H1 (cell line): Measurements from ENCODE around the gene THTPA. TPM values are rescaled to one million over a fixed set of nuclear protein-coding genes. Genes with fewer than 3 reads are reported as not detected.

ENCODE experiments used
- CTCF ChIA-PET: fragments of 300-600 bp; sonication (Branson Sonifier 250); formaldehyde crosslinking; loops from one replicate; lab custom pipeline; 2021; ENCODE audit not compliant: partially characterized antibody; lab: Charles Lee
- POLR2A ChIA-PET: fragments of 300-600 bp; sonication (Branson Sonifier 250); formaldehyde crosslinking; loops from one replicate; lab custom pipeline; 2021; ENCODE audit warnings: inconsistent platforms; ENCODE audit not compliant: partially characterized antibody; lab: Charles Lee
- DNase-seq, 2 experiments: peaks; one replicate each; pipeline versions ENCODE4 v3.0.0 to v3.0.0-alpha.2; 2010 to 2022; ENCODE audit warnings: low spot score in 2 of 2, low read depth in 1 of 2, mixed read lengths in 1 of 2
- FAIRE-seq: peaks from 2 replicates; lab custom pipeline; 2011; peaks lifted over from hg19 to GRCh38; lab: Jason Lieb, UNC
- H2AFZ ChIP-seq: 2 replicates; pipeline ENCODE4 v1.8.1; 2012; ENCODE audit warnings: low read length, inconsistent platforms
- H2AK5ac ChIP-seq: 2 replicates; pipeline ENCODE4 v1.6.1; 2013; ENCODE audit warnings: low read depth, low read length
- H2BK120ac ChIP-seq: replicated peaks from 2 replicates; pipeline ENCODE3; 2013; ENCODE audit warnings: low read depth, low read length, inconsistent platforms
- H2BK12ac ChIP-seq: 2 replicates; pipeline ENCODE4 v1.6.1; 2013; ENCODE audit warnings: low read depth, low read length
- H2BK15ac ChIP-seq: 2 replicates; pipeline ENCODE4 v1.6.1; 2013; ENCODE audit warnings: low read length
- H2BK20ac ChIP-seq: 2 replicates; pipeline ENCODE4 v1.6.1; 2013; ENCODE audit warnings: low read length
- H2BK5ac ChIP-seq: 2 replicates; pipeline ENCODE4 v1.6.1; 2013; ENCODE audit warnings: low read depth, low read length
- H3K14ac ChIP-seq: 2 replicates; pipeline ENCODE4 v1.6.1; 2013; ENCODE audit warnings: inconsistent platforms; ENCODE audit not compliant: insufficient read length
- H3K18ac ChIP-seq: 2 replicates; pipeline ENCODE4 v1.6.1; 2013; ENCODE audit warnings: low read length; ENCODE audit errors: extremely low read depth
- H3K23ac ChIP-seq: 2 replicates; pipeline ENCODE4 v1.6.1; 2013; ENCODE audit warnings: inconsistent platforms; ENCODE audit not compliant: insufficient read length
- H3K23me2 ChIP-seq: 2 replicates; pipeline ENCODE4 v1.6.1; 2013; ENCODE audit warnings: low read depth, low read length
- H3K27ac ChIP-seq: 2 replicates; pipeline ENCODE4 v1.6.1; 2011; ENCODE audit warnings: low read depth, low read length, inconsistent platforms
- H3K27me3 ChIP-seq, 4 experiments: replicated peaks in 1 of 4; 1 replicate in 1 of 4; 2 replicates in 3 of 4; pipeline versions ENCODE4 v1.6.1 to v1.8.1; 2011 to 2013; ENCODE audit warnings: low read length in 3 of 4, mild to moderate bottlenecking in 3 of 4, inconsistent platforms in 2 of 4, mixed read lengths in 2 of 4, moderate library complexity in 1 of 4; ENCODE audit not compliant: control insufficient read depth in 3 of 4, insufficient read depth in 3 of 4; ENCODE audit errors: extremely low read depth in 1 of 4
- H3K36me3 ChIP-seq, 4 experiments: 2 replicates each; pipeline versions ENCODE4 v1.6.1 to v1.8.1; 2011 to 2013; ENCODE audit warnings: mild to moderate bottlenecking in 4 of 4, low read length in 3 of 4, moderate library complexity in 2 of 4, control low read depth in 1 of 4, inconsistent platforms in 1 of 4; ENCODE audit not compliant: insufficient read depth in 4 of 4, control insufficient read depth in 2 of 4
- H3K4ac ChIP-seq: replicated peaks from 2 replicates; pipeline ENCODE3; 2013; ENCODE audit warnings: low read length, low read depth, mixed read lengths, inconsistent platforms; ENCODE audit not compliant: insufficient read length
- H3K4me1 ChIP-seq, 4 experiments: replicated peaks in 1 of 4; 1 replicate in 1 of 4; 2 replicates in 3 of 4; pipeline versions ENCODE4 v1.6.1 to v1.8.1; 2011 to 2013; ENCODE audit warnings: low read length in 3 of 4, inconsistent platforms in 2 of 4, mixed read lengths in 1 of 4; ENCODE audit not compliant: insufficient read depth in 4 of 4, control insufficient read depth in 3 of 4
- H3K4me2 ChIP-seq, 2 experiments: 2 replicates each; pipeline versions ENCODE4 v1.6.1 to v1.8.1; 2011 to 2013; ENCODE audit warnings: low read depth in 2 of 2, low read length in 2 of 2, control low read depth in 1 of 2, inconsistent platforms in 1 of 2, mild to moderate bottlenecking in 1 of 2; ENCODE audit not compliant: insufficient read depth in 1 of 2
- H3K4me3 ChIP-seq, 4 experiments: fragments of 200-600, 300-600 bp in 1 of 4; sonication (generic), shearing (Covaris generic), sonication (Bioruptor Twin) in 1 of 4; 2 replicates each; pipeline versions ENCODE4 v1.5.1 to v1.8.1; 2011 to 2016; ENCODE audit warnings: low read length in 4 of 4, low read depth in 3 of 4, control low read depth in 2 of 4, inconsistent platforms in 2 of 4, mild to moderate bottlenecking in 2 of 4, mixed read lengths in 1 of 4, moderate library complexity in 1 of 4; ENCODE audit not compliant: insufficient read depth in 2 of 4; ENCODE audit errors: extremely low read depth in 1 of 4
- H3K56ac ChIP-seq: replicated peaks from 2 replicates; pipeline ENCODE3; 2013; ENCODE audit warnings: low read depth, mild to moderate bottlenecking, mixed read lengths, low read length, inconsistent platforms; ENCODE audit not compliant: insufficient read length
- H3K79me1 ChIP-seq: 2 replicates; pipeline ENCODE4 v1.6.1; 2013; ENCODE audit warnings: low read depth, low read length, control low read depth
- H3K79me2 ChIP-seq, 2 experiments: 2 replicates each; pipeline versions ENCODE4 v1.6.1 to v1.8.1; 2012 to 2013; ENCODE audit warnings: low read length in 2 of 2, mild to moderate bottlenecking in 2 of 2, inconsistent platforms in 1 of 2; ENCODE audit not compliant: insufficient read depth in 2 of 2, control insufficient read depth in 1 of 2
- H3K9ac ChIP-seq, 4 experiments: replicated peaks in 1 of 4; 1 replicate in 1 of 4; 2 replicates in 3 of 4; pipeline versions ENCODE4 v1.6.1 to v1.8.1; 2011 to 2013; ENCODE audit warnings: low read depth in 3 of 4, low read length in 3 of 4, control low read depth in 2 of 4, mild to moderate bottlenecking in 2 of 4, moderate library complexity in 2 of 4, inconsistent platforms in 1 of 4; ENCODE audit errors: extremely low read depth in 1 of 4
- H3K9me3 ChIP-seq, 2 experiments: 2 replicates each; pipeline versions ENCODE4 v1.6.1 to v1.8.1; 2012 to 2013; ENCODE audit warnings: mild to moderate bottlenecking in 2 of 2, moderate library complexity in 2 of 2, control low read depth in 1 of 2, inconsistent platforms in 1 of 2, low read depth in 1 of 2, low read length in 1 of 2, mixed read lengths in 1 of 2; ENCODE audit not compliant: insufficient read depth in 2 of 2
- H4K20me1 ChIP-seq, 2 experiments: replicated peaks in 1 of 2; 2 replicates each; pipeline versions ENCODE3 to v1.8.1; 2011 to 2013; ENCODE audit warnings: inconsistent platforms in 2 of 2, low read length in 2 of 2, mild to moderate bottlenecking in 1 of 2; ENCODE audit not compliant: insufficient read depth in 2 of 2, control insufficient read depth in 1 of 2
- H4K5ac ChIP-seq: 2 replicates; pipeline ENCODE4 v1.6.1; 2013; ENCODE audit warnings: low read length, low read depth, mixed read lengths, inconsistent platforms; ENCODE audit not compliant: insufficient read length
- H4K8ac ChIP-seq: 2 replicates; pipeline ENCODE4 v1.8.0; 2013; ENCODE audit warnings: mild to moderate bottlenecking, moderate library complexity, low read length, inconsistent platforms; ENCODE audit not compliant: insufficient read depth; ENCODE audit errors: extremely low read depth
- H4K91ac ChIP-seq: replicated peaks from 2 replicates; pipeline ENCODE3; 2013; ENCODE audit warnings: low read length, mixed read lengths, inconsistent platforms; ENCODE audit not compliant: insufficient read length
- ATF2 ChIP-seq: IDR thresholded peaks from 2 replicates; pipeline ENCODE4 v1.6.1; 2012; ENCODE audit warnings: low read length, inconsistent platforms
- PHF8 ChIP-seq: fragments of 200-600 bp; sonication (generic); conservative IDR thresholded peaks from 2 replicates; pipeline ENCODE4 v1.7.1; 2012; ENCODE audit warnings: low read depth, mild to moderate bottlenecking, inconsistent platforms, low read length, moderate library complexity
- POLR2A ChIP-seq, 2 experiments: IDR thresholded peaks; 1 replicate in 1 of 2; 2 replicates in 1 of 2; pipeline ENCODE4 v1.6.1; 2011; ENCODE audit warnings: low read depth in 2 of 2, low read length in 2 of 2, mild to moderate bottlenecking in 2 of 2; ENCODE audit errors: control extremely low read depth in 1 of 2
- POLR2AphosphoS5 ChIP-seq: IDR thresholded peaks from 2 replicates; pipeline ENCODE4 v1.6.1; 2011; ENCODE audit warnings: low read depth, low read length
- RBBP5 ChIP-seq: IDR thresholded peaks from 2 replicates; pipeline ENCODE4 v1.7.1; 2012; ENCODE audit warnings: low read depth, mild to moderate bottlenecking, inconsistent platforms, low read length, moderate library complexity, borderline replicate concordance
- SP1 ChIP-seq: IDR thresholded peaks from 2 replicates; pipeline ENCODE4 v1.6.1; 2011; ENCODE audit warnings: low read depth, low read length
- SP4 ChIP-seq: IDR thresholded peaks from 2 replicates; pipeline ENCODE4 v1.6.1; 2012; ENCODE audit warnings: low read length, inconsistent platforms
- TAF1 ChIP-seq: IDR thresholded peaks from 2 replicates; pipeline ENCODE4 v1.6.1; 2011; ENCODE audit warnings: mild to moderate bottlenecking, low read depth, low read length
- TAF7 ChIP-seq: optimal IDR thresholded peaks from 2 replicates; pipeline ENCODE3; 2011; ENCODE audit warnings: low read depth, mild to moderate bottlenecking, inconsistent platforms, low read length, moderate library complexity, borderline replicate concordance
- TBP ChIP-seq: IDR thresholded peaks from 2 replicates; pipeline ENCODE4 v1.6.1; 2011; ENCODE audit warnings: low read depth, low read length, improper control_type of control experiment
- TCF12 ChIP-seq: IDR thresholded peaks from 2 replicates; pipeline ENCODE4 v1.6.1; 2011; ENCODE audit warnings: low read depth, mild to moderate bottlenecking, low read length
- WGBS, 2 experiments: shearing (Covaris generic) in 1 of 2; methylation state at CpG; one replicate each; pipeline versions ENCODE4 v1.1.6 to v1.1.7; 2013 to 2015; ENCODE audit warnings: low lambda C conversion rate in 2 of 2, mixed read lengths in 2 of 2, inconsistent platforms in 1 of 2, low coverage in 1 of 2, missing lambda C conversion rate in 1 of 2; ENCODE audit not compliant: insufficient replicate concordance in 2 of 2, insufficient coverage in 1 of 2, insufficient read length in 1 of 2; ENCODE audit errors: extremely low coverage in 1 of 2, missing lambda C conversion rate in 1 of 2; 5-methylcytosine and 5-hydroxymethylcytosine counted together
- polyA plus RNA-seq, 7 experiments: library from polyadenylated mRNA; depleted of rRNA in 3 of 7; stranded (reverse) in 5 of 7; unstranded in 2 of 7; fragments of >200 nt in 5 of 7; fragments of 200-250 nt in 2 of 7; gene quantifications; 1 replicate in 5 of 7; 2 replicates in 1 of 7; 4 replicates in 1 of 7; pipeline versions ENCODE4 v1.2.1 to v1.2.3, GENCODE V29; 2011 to 2013; ENCODE audit warnings: missing spikeins in 2 of 7, mixed read lengths in 2 of 7
- total RNA-seq: library from RNA; stranded (reverse); fragmentation: NEBNext Ultra II Directional; extraction: Animal tissue kit (Norgen Biotek cat#: 25700); gene quantifications from 2 replicates; pipeline ENCODE4 v1.2.1, GENCODE V29; 2021

The THTPA gene
- total and polyA plus RNA-seq, 2 of the 8 experiments (the other 6 are each of a cell fraction or from before 2014, with no cell fraction given): 16.6 to 19.0 TPM

GRCh38 chr14:23538050-23538718 is 17.9 kb upstream of the THTPA start:
- Histone ChIP-seq H3K4me2 (peak overlapping the region; percentile 96 to 99), H2AK5ac (peak overlapping the region; percentile 100), H3K4ac (peak overlapping the region; percentile 95), H4K20me1 (no peaks in the 10 kb centered on the region), H3K23me2 (peaks cover 17% of the 10 kb centered on the region), H4K5ac (peak overlapping the region; percentile 94), H3K79me1 (peaks cover 4% of the 10 kb centered on the region), H3K27me3 (no peaks in the 10 kb centered on the region), H3K23ac (no peak overlapping the region), H4K91ac (peak overlapping the region; percentile 100), H3K14ac (peak overlapping the region; percentile 10), H3K4me1 (peaks cover 7 to 19% (median 13%) of the 10 kb centered on the region in 4 experiments; a peak in 6 of 7 replicates), H3K27ac (peak overlapping the region; percentile 99), H2BK12ac (peak overlapping the region; percentile 100), H4K8ac (peak overlapping the region; percentile 90; the same call in 1 of the 2 replicates), H3K79me2 (peaks cover 3 to 27% of the 10 kb centered on the region in 2 experiments; a peak in 2 of 4 replicates), H2BK15ac (peak overlapping the region; percentile 94; the same call in 1 of the 2 replicates), H2AFZ (no peak overlapping the region), H2BK5ac (peak overlapping the region; percentile 100), H2BK20ac (peak overlapping the region; percentile 98), H2BK120ac (peak overlapping the region; percentile 98), H3K9me3 (no peaks in the 10 kb centered on the region), H3K4me3 (peak overlapping the region; percentile 63 to 80 (median 72)), H3K56ac (peak overlapping the region; percentile 97), H3K18ac (peak overlapping the region; percentile 100), H3K9ac (peak overlapping the region; percentile 75 to 94 (median 92)), H3K36me3 (peaks cover 0 to 23% (median 7%) of the 10 kb centered on the region in 4 experiments; a peak in 4 of 8 replicates)
- DNase-seq (no peak), FAIRE-seq (peak; percentile 50)
- POLR2A ChIA-PET: interaction anchor here (0.7 to 52.7 kb wide), 13 partner anchors 9 to 568 kb away, joined by 3 to 1523 read pairs (median 7); partner anchors contain the start of genes AP1G2, JPH4, NGDN and PABPN1
- 6 to 100% methylated on average over 1 to 10 of the region's 10 CpGs for WGBS, 2 experiments
- CTCF ChIA-PET: interaction anchor here (0.5 to 70.5 kb wide), 10 partner anchors 11 to 1384 kb away, joined by 3 to 2092 read pairs (median 6); partner anchors contain the start of genes AP1G2, NGDN, THTPA and ZFHX2
- TF ChIP-seq TBP (peak; percentile 78), SP4 (no peak), TAF1 (peak; percentile 66), TCF12 (no peak), POLR2A (IDR thresholded peaks at IDR 0.05; ENCODE audit: control extremely low read depth in 1 of 2, low read depth in 2 of 2, low read length in 2 of 2) (peak; percentile 81 to 93), PHF8 (peak; percentile 58; the same call in 1 of the 2 replicates), RBBP5 (peak; percentile 66; the same call in 1 of the 2 replicates), ATF2 (no peak), POLR2AphosphoS5 (peak; percentile 36; the same call in 1 of the 2 replicates), TAF7 (peak; percentile 88), SP1 (peak; percentile 67; the same call in 1 of the 2 replicates)
